A673 (cell line): ENCODE data around the gene UMODL1.

Experiments used
- EZH2 ChIP-seq: fragments of 200-600 bp; sonication (generic); IDR thresholded peaks from 2 replicates; pipeline ENCODE4 v1.6.1; 2017; ENCODE audit warnings: borderline replicate concordance, low read depth, mild to moderate bottlenecking, mixed read lengths, antibody characterized with exemption, low read length; ENCODE audit not compliant: poor library complexity, severe bottlenecking
- TF ChIP-seq, protein P1 (sequence below): fragments of 300-800, 200-600 bp; sonication (generic); conservative IDR thresholded peaks from 2 replicates; pipeline ENCODE4 v1.5.1; 2017; ENCODE audit warnings: low read depth, mild to moderate bottlenecking, antibody characterized with exemption, low read length, moderate library complexity, mixed read lengths

DNA sequence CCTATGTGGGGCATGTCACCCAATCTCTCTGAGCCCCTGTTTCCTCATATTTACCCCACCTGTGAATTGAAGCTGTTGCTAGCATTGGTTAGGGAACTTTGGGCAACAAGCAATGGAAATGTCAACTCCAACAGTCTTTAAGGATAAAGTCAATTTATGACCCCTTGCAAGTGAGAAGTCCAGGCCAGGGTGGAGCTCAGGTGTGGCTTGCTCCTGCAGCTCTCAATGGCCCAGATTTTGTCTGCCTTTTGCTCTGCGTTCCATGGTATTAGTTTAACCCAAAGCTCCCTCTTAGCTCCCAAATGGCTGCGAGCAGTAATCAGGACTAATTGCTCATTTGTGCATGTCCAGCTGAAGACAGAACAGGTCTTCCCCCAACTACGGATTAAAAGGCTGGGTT lies 77.5 kb downstream of the UMODL1 start:
- TF ChIP-seq, protein P1, sequence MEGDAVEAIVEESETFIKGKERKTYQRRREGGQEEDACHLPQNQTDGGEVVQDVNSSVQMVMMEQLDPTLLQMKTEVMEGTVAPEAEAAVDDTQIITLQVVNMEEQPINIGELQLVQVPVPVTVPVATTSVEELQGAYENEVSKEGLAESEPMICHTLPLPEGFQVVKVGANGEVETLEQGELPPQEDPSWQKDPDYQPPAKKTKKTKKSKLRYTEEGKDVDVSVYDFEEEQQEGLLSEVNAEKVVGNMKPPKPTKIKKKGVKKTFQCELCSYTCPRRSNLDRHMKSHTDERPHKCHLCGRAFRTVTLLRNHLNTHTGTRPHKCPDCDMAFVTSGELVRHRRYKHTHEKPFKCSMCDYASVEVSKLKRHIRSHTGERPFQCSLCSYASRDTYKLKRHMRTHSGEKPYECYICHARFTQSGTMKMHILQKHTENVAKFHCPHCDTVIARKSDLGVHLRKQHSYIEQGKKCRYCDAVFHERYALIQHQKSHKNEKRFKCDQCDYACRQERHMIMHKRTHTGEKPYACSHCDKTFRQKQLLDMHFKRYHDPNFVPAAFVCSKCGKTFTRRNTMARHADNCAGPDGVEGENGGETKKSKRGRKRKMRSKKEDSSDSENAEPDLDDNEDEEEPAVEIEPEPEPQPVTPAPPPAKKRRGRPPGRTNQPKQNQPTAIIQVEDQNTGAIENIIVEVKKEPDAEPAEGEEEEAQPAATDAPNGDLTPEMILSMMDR = no peak
- TF ChIP-seq EZH2 = no peak
